LNCAP (cell line): ENCODE measurements around the gene TMEM213.

Source experiments
- CTCF ChIP-seq: fragments of 450-650 bp; IDR thresholded peaks from 2 replicates; pipeline ENCODE4 v1.5.1; 2017; ENCODE audit warnings: mild to moderate bottlenecking

TMEM213 gene

GRCh38 chr7:138773817-138774216 lies 24.0 kb upstream of the TMEM213 start:
- no peak for TF ChIP-seq CTCF

- TF ChIP-seq CTCF: no peak
Observed at GRCh38 chr7:138776166-138776833, 21.5 kb upstream of the TMEM213 start.

- TF ChIP-seq CTCF: no peak
Observed at GRCh38 chr7:138781004-138781403, 16.8 kb upstream of the TMEM213 start.

- TF ChIP-seq CTCF: no peak
Observed at GRCh38 chr7:138784692-138785091, 13.1 kb upstream of the TMEM213 start.

- no peak for TF ChIP-seq CTCF
Observed at GRCh38 chr7:138785587-138786437, 12.0 kb upstream of the TMEM213 start.

- no peak for TF ChIP-seq CTCF
Observed at GRCh38 chr7:138796038-138796615, 1.7 kb upstream of the TMEM213 start.

GRCh38 chr7:138798836-138799235 lies 1.0 kb downstream of the TMEM213 start:
- TF ChIP-seq CTCF: no peak
